IMR-90 (cell line): Measurements from ENCODE around the gene FRMD1. TPM values are rescaled to one million over a fixed set of nuclear protein-coding genes. Genes with fewer than 3 reads are reported as not detected.

Source experiments
- ATAC-seq: fragments of 200-7000 bp; cut with Tn5 transposase; 2 replicates; pipeline ENCODE4 v1.9.1; 2020; ENCODE audit warnings: low read depth, mild to moderate bottlenecking, moderate library complexity
- BruUV-seq: library from RNA; stranded (reverse); fragments of 400-500 nt; replicated peaks from 2 replicates; lab custom pipeline; 2021; lab: Mats Ljungman, UMichigan
- CTCF ChIA-PET: fragments of 300-600 bp; formaldehyde crosslinking; extraction: SDS; loops from one replicate; lab custom pipeline; 2021; ENCODE audit warnings: antibody characterized with exemption; lab: Yijun Ruan, JAX
- POLR2A ChIA-PET: fragments of 300-600 bp; sonication (Branson Sonifier 250); formaldehyde crosslinking; loops from one replicate; lab custom pipeline; 2022; ENCODE audit warnings: antibody characterized with exemption; ENCODE audit not compliant: unreplicated experiment; lab: Charles Lee
- DNase-seq: peaks from one replicate; pipeline ENCODE4 v3.0.0; 2013
- H2AFZ ChIP-seq: replicated peaks from 2 replicates; pipeline ENCODE3; 2013; ENCODE audit warnings: low read length, mild to moderate bottlenecking; ENCODE audit not compliant: poor library complexity
- H2AK5ac ChIP-seq: 2 replicates; pipeline ENCODE4 v1.6.1; 2013; ENCODE audit warnings: low read depth, low read length, inconsistent platforms
- H2AK9ac ChIP-seq: replicated peaks from 2 replicates; pipeline ENCODE3; 2013; ENCODE audit warnings: mild to moderate bottlenecking, low read depth, low read length, moderate library complexity; ENCODE audit not compliant: poor library complexity
- H2BK120ac ChIP-seq: 2 replicates; pipeline ENCODE4 v1.6.1; 2013; ENCODE audit warnings: low read depth, low read length, inconsistent platforms
- H2BK15ac ChIP-seq: 3 replicates; pipeline ENCODE4 v1.6.1; 2013; ENCODE audit warnings: low read depth, low read length, inconsistent platforms
- H2BK20ac ChIP-seq: 2 replicates; pipeline ENCODE4 v1.6.1; 2013; ENCODE audit warnings: low read depth, mild to moderate bottlenecking, inconsistent platforms, low read length, moderate library complexity
- H2BK5ac ChIP-seq: 2 replicates; pipeline ENCODE4 v1.6.1; 2013; ENCODE audit warnings: mild to moderate bottlenecking, low read depth, low read length, inconsistent platforms; ENCODE audit not compliant: poor library complexity, severe bottlenecking
- H3K14ac ChIP-seq: replicated peaks from 2 replicates; pipeline ENCODE4 v1.6.1; 2013; ENCODE audit warnings: low read depth, low read length, inconsistent platforms
- H3K18ac ChIP-seq: 2 replicates; pipeline ENCODE4 v1.6.1; 2013; ENCODE audit warnings: low read depth, low read length, control low read depth
- H3K23ac ChIP-seq: 2 replicates; pipeline ENCODE4 v1.6.1; 2013; ENCODE audit warnings: low read depth, low read length, inconsistent platforms
- H3K27ac ChIP-seq: 2 replicates; pipeline ENCODE4 v1.5.1; 2013; ENCODE audit warnings: mild to moderate bottlenecking, control low read depth, low read length; ENCODE audit not compliant: insufficient read depth
- H3K27me3 ChIP-seq: 2 replicates; pipeline ENCODE4 v1.6.1; 2013; ENCODE audit warnings: low read length; ENCODE audit not compliant: control insufficient read depth, insufficient read depth
- H3K36me3 ChIP-seq: 2 replicates; pipeline ENCODE4 v1.6.1; 2013; ENCODE audit warnings: low read length, mixed read lengths; ENCODE audit not compliant: control insufficient read depth, insufficient read depth
- H3K4ac ChIP-seq: 2 replicates; pipeline ENCODE4 v1.6.1; 2013; ENCODE audit warnings: low read depth, low read length, inconsistent platforms
- H3K4me1 ChIP-seq: 2 replicates; pipeline ENCODE4 v1.6.1; 2013; ENCODE audit warnings: low read length, mixed read lengths; ENCODE audit not compliant: control insufficient read depth, insufficient read depth
- H3K4me2 ChIP-seq: 2 replicates; pipeline ENCODE4 v1.6.1; 2013; ENCODE audit warnings: low read depth, mild to moderate bottlenecking, control low read depth, low read length, moderate library complexity
- H3K4me3 ChIP-seq: 2 replicates; pipeline ENCODE4 v1.5.1; 2013; ENCODE audit warnings: low read depth, mild to moderate bottlenecking, control low read depth, low read length, moderate library complexity; ENCODE audit not compliant: insufficient read depth
- H3K56ac ChIP-seq: 2 replicates; pipeline ENCODE4 v1.6.1; 2013; ENCODE audit warnings: low read length, inconsistent platforms; ENCODE audit not compliant: insufficient read depth; ENCODE audit errors: extremely low read depth
- H3K79me1 ChIP-seq, 2 experiments: 2 replicates each; pipeline ENCODE4 v1.6.1; 2013; ENCODE audit warnings: low read length in 2 of 2, inconsistent platforms in 1 of 2, low read depth in 1 of 2
- H3K9ac ChIP-seq: 2 replicates; pipeline ENCODE4 v1.6.1; 2013; ENCODE audit warnings: low read depth, low read length, control low read depth
- H3K9me1 ChIP-seq: 2 replicates; pipeline ENCODE4 v1.6.1; 2013; ENCODE audit warnings: low read length, inconsistent platforms; ENCODE audit not compliant: insufficient read depth
- H3K9me3 ChIP-seq: 2 replicates; pipeline ENCODE4 v1.6.1; 2013; ENCODE audit warnings: low read length; ENCODE audit not compliant: control insufficient read depth, insufficient read depth
- H4K20me1 ChIP-seq: 2 replicates; pipeline ENCODE4 v1.6.1; 2013; ENCODE audit warnings: low read length, inconsistent platforms; ENCODE audit not compliant: insufficient read depth
- H4K5ac ChIP-seq: 2 replicates; pipeline ENCODE4 v1.6.1; 2013; ENCODE audit warnings: mild to moderate bottlenecking, low read depth, low read length, control low read depth
- H4K8ac ChIP-seq, 2 experiments: 2 replicates each; pipeline ENCODE4 v1.6.1; 2013; ENCODE audit warnings: low read depth in 2 of 2, low read length in 2 of 2, control low read depth in 1 of 2, inconsistent platforms in 1 of 2
- H4K91ac ChIP-seq: 2 replicates; pipeline ENCODE4 v1.6.1; 2013; ENCODE audit warnings: low read depth, low read length, inconsistent platforms; ENCODE audit not compliant: insufficient read depth
- CTCF ChIP-seq: conservative IDR thresholded peaks from 2 replicates; pipeline ENCODE4 v1.5.1; 2012; ENCODE audit warnings: mild to moderate bottlenecking, low read depth, low read length, improper control_type of control experiment
- SMC3 ChIP-seq: fragments of 150-350 bp; IDR thresholded peaks from 2 replicates; pipeline ENCODE4 v1.6.1; 2016; ENCODE audit warnings: low read depth, mild to moderate bottlenecking, antibody characterized with exemption, low read length, moderate library complexity
- WGBS, 2 experiments: methylation state at CpG; one replicate each; pipeline versions ENCODE4 v1.1.5 to v1.1.7; 2013; ENCODE audit warnings: missing lambda C conversion rate in 2 of 2; ENCODE audit not compliant: insufficient read length in 1 of 2; ENCODE audit errors: extremely low coverage in 2 of 2; 5-methylcytosine and 5-hydroxymethylcytosine counted together
- dilution Hi-C: fragments of 300-500 bp; cut with HindIII; formaldehyde crosslinking; loops from one replicate; pipeline ENCODE4 v1.14.3; 2018; ENCODE audit warnings: low sequenced_read_pairs; ENCODE audit not compliant: unreplicated experiment
- in situ Hi-C: fragments of 300-500 bp; cut with MboI; formaldehyde crosslinking; loops from 3 replicates; pipeline ENCODE4 v1.14.3; 2019; ENCODE audit warnings: low sequenced_read_pairs, inconsistent platforms, mixed read lengths
- intact Hi-C: fragments of 100-400 bp; cut with micrococcal nuclease; formaldehyde crosslinking; loops from 2 replicates; pipeline ENCODE4 v1.10.0; 2022
- polyA plus RNA-seq, 3 experiments: library from polyadenylated mRNA; depleted of rRNA; stranded (reverse); fragments of >200 nt; gene quantifications; 2 replicates each; pipeline ENCODE4 v1.2.3, GENCODE V29; 2012; ENCODE audit warnings: low replicate concordance in 1 of 3
- total RNA-seq: library from RNA; depleted of rRNA; stranded (reverse); fragments of >200 nt; gene quantifications from 2 replicates; pipeline ENCODE4 v1.2.3, GENCODE V29; 2012

Gene FRMD1
- total and polyA plus RNA-seq, 2 of the 4 experiments (the other 2 are of a cell fraction) = not detected

GRCh38 chr6:168027521-168027920, 51.5 kb downstream of the FRMD1 start:
- H2BK120ac ChIP-seq = no peak overlapping the region

More at GRCh38 chr6:168027521-168027920, 51.5 kb downstream of the FRMD1 start:
- Histone ChIP-seq H2AFZ (no peak overlapping the region), H3K27ac (no peak overlapping the region), H2AK5ac (no peak overlapping the region), H3K4ac (no peak overlapping the region), H3K9me3 (no peaks in the 10 kb centered on the region), H4K91ac (no peak overlapping the region), H3K4me2 (no peak overlapping the region), H2BK20ac (no peak overlapping the region), H4K8ac (no peak overlapping the region), H2BK15ac (no peak overlapping the region), H2BK5ac (no peak overlapping the region), H3K36me3 (no peaks in the 10 kb centered on the region), H3K14ac (no peak overlapping the region), H3K9me1 (peaks cover 12% of the 10 kb centered on the region), H3K27me3 (no peaks in the 10 kb centered on the region), H3K56ac (no peak overlapping the region), H2AK9ac (no peak overlapping the region), H3K9ac (no peak overlapping the region), H4K5ac (no peak overlapping the region), H3K23ac (no peak overlapping the region), H3K79me1 (no peaks in the 10 kb centered on the region), H3K18ac (no peak overlapping the region), H4K20me1 (no peaks in the 10 kb centered on the region), H3K4me1 (peaks cover 14% of the 10 kb centered on the region), H3K4me3 (no peak overlapping the region)
- in situ Hi-C loops (no loop called here), dilution Hi-C loops (no loop called here), intact Hi-C loops (no loop called here)
- TF ChIP-seq SMC3 (no peak), CTCF (no peak)
- CTCF ChIA-PET = no interaction called here
- DNase-seq (no peak), ATAC-seq (no peak)
- POLR2A ChIA-PET = no interaction called here
- WGBS, 2 experiments = 95% methylated on average over 8 of the region's 16 CpGs; no CpG with 5 or more reads in 1 of the 2 experiments
- BruUV-seq = no TSS peak
